ENCODE data around the gene TMEM81. TPM values are rescaled to one million over a fixed set of nuclear protein-coding genes. Genes with fewer than 3 reads are reported as not detected.

Gene TMEM81
- total and polyA plus RNA-seq, 2 of the 8 experiments (the other 6 are each of a cell fraction or from before 2014, with no cell fraction given): 2.1 to 5.9 TPM

GRCh38 chr1:205072881-205073280 is 11.4 kb downstream of the TMEM81 start:
- no peaks in the 10 kb centered on the region for H3K9me3 ChIP-seq (ENCODE audit: insufficient read depth in 2 of 2, low read depth in 1 of 2, low read length in 1 of 2)
- H4K8ac ChIP-seq (ENCODE audit: extremely low read depth, insufficient read depth, low read length): no peak overlapping the region
- no peak overlapping the region for H3K4ac ChIP-seq (replicated peaks; ENCODE audit: insufficient read length, low read depth, low read length)
- H2BK5ac ChIP-seq (ENCODE audit: low read depth, low read length): no peak overlapping the region
- no peak overlapping the region for H3K9ac ChIP-seq (replicated peaks in 1 of 4; ENCODE audit: extremely low read depth in 1 of 4, low read depth in 3 of 4, low read length in 3 of 4)
- H3K14ac ChIP-seq (ENCODE audit: insufficient read length): no peak overlapping the region
- no peak overlapping the region for H3K23ac ChIP-seq (ENCODE audit: insufficient read length)
- DNase-seq (ENCODE audit: low read depth in 1 of 2, low spot score in 2 of 2) (no peak), FAIRE-seq (no peak)
- no peak overlapping the region for H2BK15ac ChIP-seq (ENCODE audit: low read length)
- no peak overlapping the region for H4K5ac ChIP-seq (ENCODE audit: insufficient read length, low read depth, low read length)
- no peak overlapping the region for H3K56ac ChIP-seq (replicated peaks; ENCODE audit: insufficient read length, low read depth, low read length)
- no peak overlapping the region for H4K91ac ChIP-seq (replicated peaks; ENCODE audit: insufficient read length, low read length)
- no peak overlapping the region for H3K18ac ChIP-seq (ENCODE audit: extremely low read depth, low read length)
- H3K23me2 ChIP-seq (ENCODE audit: low read depth, low read length): no peaks in the 10 kb centered on the region
- no peak overlapping the region for H2BK12ac ChIP-seq (ENCODE audit: low read depth, low read length)
- H2AK5ac ChIP-seq (ENCODE audit: low read depth, low read length): no peak overlapping the region
- no peaks in the 10 kb centered on the region for H3K79me1 ChIP-seq (ENCODE audit: low read depth, low read length)
- no peak overlapping the region for H3K4me3 ChIP-seq (ENCODE audit: extremely low read depth in 1 of 4, insufficient read depth in 2 of 4, low read depth in 3 of 4, low read length in 4 of 4)
- POLR2A ChIA-PET (ENCODE audit: partially characterized antibody): interaction anchor here (0.9 to 1.7 kb wide), 4 partner anchors 9 to 79 kb away, joined by 3 to 4 read pairs (median 3); no protein-coding TSS in a partner anchor
- no peak overlapping the region for H2BK20ac ChIP-seq (ENCODE audit: low read length)
- no peaks in the 10 kb centered on the region for H3K4me1 ChIP-seq (replicated peaks in 1 of 4; ENCODE audit: control insufficient read depth in 3 of 4, insufficient read depth in 4 of 4, low read length in 3 of 4)
- no peaks in the 10 kb centered on the region for H4K20me1 ChIP-seq (replicated peaks in 1 of 2; ENCODE audit: control insufficient read depth in 1 of 2, insufficient read depth in 2 of 2, low read length in 2 of 2)
- CTCF ChIA-PET (ENCODE audit: partially characterized antibody): interaction anchor here (1.2 to 38.9 kb wide), 7 partner anchors 9 to 183 kb away, joined by 3 to 1336 read pairs (median 4); no protein-coding TSS in a partner anchor
- no peak overlapping the region for H3K27ac ChIP-seq (ENCODE audit: low read depth, low read length)
- no peaks in the 10 kb centered on the region for H3K79me2 ChIP-seq (ENCODE audit: control insufficient read depth in 1 of 2, insufficient read depth in 2 of 2, low read length in 2 of 2)
- H3K36me3 ChIP-seq (ENCODE audit: control insufficient read depth in 2 of 4, insufficient read depth in 4 of 4, low read length in 3 of 4): no peaks in the 10 kb centered on the region
- H3K27me3 ChIP-seq (replicated peaks in 1 of 4; ENCODE audit: control insufficient read depth in 3 of 4, extremely low read depth in 1 of 4, insufficient read depth in 3 of 4, low read length in 3 of 4): no peaks in the 10 kb centered on the region
- 82% methylated on average over 8 of the region's 8 CpGs; no CpG with 5 or more reads in 1 of the 2 experiments for WGBS, 2 experiments (ENCODE audit: extremely low coverage in 1 of 2, insufficient coverage in 1 of 2, insufficient read length in 1 of 2, insufficient replicate concordance in 2 of 2, low coverage in 1 of 2, low lambda C conversion rate in 2 of 2, missing lambda C conversion rate in 1 of 2)
- H2AFZ ChIP-seq (ENCODE audit: low read length): no peak overlapping the region
- H2BK120ac ChIP-seq (replicated peaks; ENCODE audit: low read depth, low read length): no peak overlapping the region
- H3K4me2 ChIP-seq (ENCODE audit: insufficient read depth in 1 of 2, low read depth in 2 of 2, low read length in 2 of 2): no peak overlapping the region
- TF ChIP-seq USF2 (IDR thresholded peaks at IDR 0.05; ENCODE audit: low read length) (no peak), SUZ12 (IDR thresholded peaks at IDR 0.05; ENCODE audit: low read length) (no peak), KDM4A (IDR thresholded peaks at IDR 0.05; ENCODE audit: low read depth, low read length, severe bottlenecking) (no peak), SIX5 (IDR thresholded peaks at IDR 0.05; ENCODE audit: low read depth, low read length) (no peak), CTCF (IDR thresholded peaks at IDR 0.05; ENCODE audit: control extremely low read depth in 1 of 3, insufficient read depth in 1 of 3, low read depth in 1 of 3, low read length in 3 of 3) (no peak), EZH2 (IDR thresholded peaks at IDR 0.05; ENCODE audit: low read depth, low read length, severe bottlenecking) (no peak), SIN3A (conservative IDR thresholded peaks at IDR 0.05 in 1 of 2, IDR thresholded peaks at IDR 0.05 in 1 of 2; ENCODE audit: low read depth in 1 of 2, low read length in 2 of 2) (no peak), SP1 (IDR thresholded peaks at IDR 0.05; ENCODE audit: low read depth, low read length) (no peak), ATF3 (IDR thresholded peaks at IDR 0.05; ENCODE audit: insufficient read depth, low read depth, low read length) (no peak)
